ENCODE results near the gene RAD54L. TPM values are rescaled to one million over a fixed set of nuclear protein-coding genes. Genes with fewer than 3 reads are reported as not detected.

Gene RAD54L
- 8.1 TPM for total RNA-seq

DNA sequence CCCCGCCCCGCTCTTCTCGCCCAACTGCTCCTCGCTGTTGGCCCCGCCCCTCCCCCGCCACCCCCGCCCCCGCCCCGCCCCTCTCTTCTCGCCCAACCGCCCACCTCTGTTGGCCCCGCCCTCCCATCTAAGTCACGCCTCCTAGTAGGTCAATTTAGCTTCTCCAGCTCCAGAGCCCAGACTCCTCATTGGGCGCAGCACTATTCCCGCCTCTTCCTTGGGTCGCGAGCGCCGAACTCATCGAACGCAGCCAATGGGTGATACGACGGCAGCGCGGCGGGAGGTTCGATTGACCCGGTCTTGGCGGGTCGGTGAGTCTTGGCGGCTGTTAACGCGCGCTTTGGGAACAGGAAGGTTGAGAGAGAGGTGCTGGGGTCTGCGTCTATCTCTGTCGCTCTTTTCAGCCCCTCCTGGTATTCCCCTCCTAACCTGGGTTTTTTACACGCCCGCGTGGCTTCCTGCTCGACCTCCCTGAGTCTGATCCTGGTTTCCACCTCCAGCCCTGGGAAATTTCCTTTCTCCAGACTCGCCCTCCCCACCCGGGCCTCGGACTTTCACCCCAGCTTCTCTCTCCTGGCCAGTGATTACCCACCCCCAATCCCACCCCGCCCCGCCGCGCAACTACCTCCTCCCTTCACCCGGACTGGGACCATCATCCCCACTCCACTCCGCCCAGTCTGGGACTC is at the start of gene RAD54L:
Gene RAD54L (plus strand): TSS at position 328 of the 686 bp plus-strand sequence. CDS start 643 bp downstream, outside the sequence.
- peak within 1 kb of the TSS; percentile 66 for H3K27ac ChIP-seq
- intact Hi-C loops (cut with DNase I), result no loop called here
- H3K4me1 ChIP-seq, result peaks cover 17% of the 10 kb centered on the region
- H3K4me3 ChIP-seq, result peak within 1 kb of the TSS; percentile 68 to 90
- DNase-seq (ENCODE audit: extremely low spot score in 2 of 2), result peak; percentile 97 to 98
- H3K36me3 ChIP-seq, result no peaks in the 10 kb centered on the region
- no peak for TF ChIP-seq POLR2A (IDR thresholded peaks at IDR 0.05)
- TF ChIP-seq POLR2AphosphoS5 (IDR thresholded peaks at IDR 0.05; ENCODE audit: insufficient read depth in 1 of 2, low read depth in 1 of 2), result peak; percentile 69 to 79
- no peaks in the 10 kb centered on the region for H3K27me3 ChIP-seq
- H3K9me3 ChIP-seq, result no peaks in the 10 kb centered on the region

- Histone ChIP-seq H3K27ac (peak within 1 kb of the TSS; percentile 76), H3K4me1 (peaks cover 29% of the 10 kb centered on the region), H3K36me3 (peaks cover 0 to 17% of the 10 kb centered on the region in 2 donors), H3K4me3 (peak within 1 kb of the TSS; percentile 80 to 92), H3K9me3 (no peaks in the 10 kb centered on the region), H3K27me3 (no peaks in the 10 kb centered on the region)
- no peak for DNase-seq (ENCODE audit: extremely low spot score in 2 of 2)
- intact Hi-C loops (cut with DNase I), result no loop called here
- TF ChIP-seq POLR2AphosphoS5 (IDR thresholded peaks at IDR 0.05; ENCODE audit: insufficient read depth in 1 of 2, low read depth in 1 of 2) (peak in 1 of 2 donors; percentile 72), CTCF (IDR thresholded peaks at IDR 0.05) (no peak), POLR2A (IDR thresholded peaks at IDR 0.05) (peak in 1 of 2 donors; percentile 32)
These were observed 49.4 kb upstream of the RAD54L start, which contains the start of gene POMGNT1 for GRCh38 chr1:46197964-46198811. Gene POMGNT1, minus strand, starts transcription at chr1:46198434. Its CDS starts 613 bp downstream, at chr1:46197821.

DNA sequence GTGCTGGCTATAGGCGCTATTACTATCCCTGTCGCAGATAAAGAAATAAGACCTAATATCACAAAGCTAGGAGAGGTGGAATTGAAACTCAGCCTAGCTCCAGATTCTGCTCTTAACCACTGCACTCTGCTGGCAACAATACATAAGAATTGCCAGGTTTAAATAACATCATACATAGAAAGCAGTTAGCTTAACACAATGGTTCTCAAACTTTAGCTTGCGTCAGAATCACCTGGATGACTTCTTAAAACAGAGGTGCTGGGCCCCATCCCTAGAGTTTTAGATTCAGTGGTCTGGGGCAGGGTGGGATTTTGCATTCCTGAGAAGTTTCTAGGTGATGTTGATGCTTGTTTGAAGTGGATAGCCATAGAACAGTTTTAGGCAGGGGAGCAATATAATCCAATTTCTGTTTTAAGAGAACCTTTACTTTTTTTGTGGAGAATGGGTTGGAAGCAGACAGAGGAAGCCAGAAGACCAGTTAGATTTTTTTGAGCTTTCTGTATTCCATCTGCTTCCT is 48.3 kb upstream of the RAD54L start:
- no peaks in the 10 kb centered on the region for H3K27me3 ChIP-seq
- H3K27ac ChIP-seq, result peak overlapping the region; percentile 76

GRCh38 chr1:46203738-46204405 is 43.7 kb upstream of the RAD54L start:
- Histone ChIP-seq H3K36me3 (no peaks in the 10 kb centered on the region), H3K4me1 (peaks cover 44% of the 10 kb centered on the region), H3K9me3 (no peaks in the 10 kb centered on the region), H3K27ac (peak overlapping the region; percentile 94), H3K27me3 (no peaks in the 10 kb centered on the region), H3K4me3 (peak overlapping the region; percentile 64 to 95)
- no peak for TF ChIP-seq CTCF (IDR thresholded peaks at IDR 0.05)
- TF ChIP-seq POLR2A (IDR thresholded peaks at IDR 0.05), result no peak
- intact Hi-C loops (cut with DNase I), result no loop called here
- no peak for DNase-seq (ENCODE audit: extremely low spot score in 2 of 2)

More for the DNA sequence above, 48.3 kb upstream of the RAD54L start:
- intact Hi-C loops (cut with DNase I), result no loop called here
- Histone ChIP-seq H3K4me1 (peaks cover 35% of the 10 kb centered on the region), H3K36me3 (peaks cover 0 to 10% of the 10 kb centered on the region in 2 donors), H3K9me3 (no peaks in the 10 kb centered on the region), H3K4me3 (peak overlapping the region; percentile 80 to 92)
- TF ChIP-seq POLR2AphosphoS5 (IDR thresholded peaks at IDR 0.05; ENCODE audit: insufficient read depth in 1 of 2, low read depth in 1 of 2) (no peak), POLR2A (IDR thresholded peaks at IDR 0.05) (no peak), CTCF (IDR thresholded peaks at IDR 0.05) (no peak)
- no peak for DNase-seq (ENCODE audit: extremely low spot score in 2 of 2)

DNA sequence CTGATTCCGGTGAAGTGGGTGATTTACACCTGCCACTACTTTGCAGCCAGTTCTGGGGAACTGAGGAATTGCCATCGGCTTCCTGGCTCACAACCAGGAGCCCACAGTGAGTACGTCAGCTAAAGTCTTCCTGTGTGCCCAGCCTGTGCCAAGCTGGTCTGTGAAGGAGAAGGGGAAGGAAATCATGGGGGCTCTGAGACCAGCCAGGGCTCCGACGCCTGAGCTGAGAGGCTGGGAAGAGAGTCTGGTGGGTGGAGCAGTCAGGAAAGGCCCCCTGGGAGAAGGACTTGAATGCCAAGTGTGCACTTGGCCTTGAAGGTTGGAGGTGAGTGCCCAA is 43.2 kb upstream of the RAD54L start:
- Histone ChIP-seq H3K4me1 (peaks cover 39% of the 10 kb centered on the region), H3K9me3 (no peaks in the 10 kb centered on the region), H3K27ac (peak overlapping the region; percentile 94), H3K36me3 (no peaks in the 10 kb centered on the region), H3K27me3 (no peaks in the 10 kb centered on the region), H3K4me3 (peak overlapping the region; percentile 64 to 95)
- DNase-seq (ENCODE audit: extremely low spot score in 2 of 2), result no peak
- intact Hi-C loops (cut with DNase I), result no loop called here
- peak in 1 of 2 donors; percentile 46 for TF ChIP-seq POLR2AphosphoS5 (IDR thresholded peaks at IDR 0.05; ENCODE audit: insufficient read depth in 1 of 2, low read depth in 1 of 2)
- no peak for TF ChIP-seq CTCF (IDR thresholded peaks at IDR 0.05)

Data from vagina (tissue), 2 donors.